Kidney (tissue), 14 donors: Measurements from ENCODE around the gene HBB. TPM values are rescaled to one million over a fixed set of nuclear protein-coding genes. Genes with fewer than 3 reads are reported as not detected.

Experiments
- DNase-seq, 5 donors: peaks; one replicate each; pipeline ENCODE4 v3.0.0-alpha.2; 2013 to 2020
- FAIRE-seq: peaks from 2 replicates; lab custom pipeline; 2012; peaks lifted over from hg19 to GRCh38; lab: Jason Lieb, UNC
- H3K27ac ChIP-seq, 2 donors: one replicate each; pipeline ENCODE4 v1.7.0; 2013; ENCODE audit warnings: low read depth in 2 of 2, low read length in 2 of 2, inconsistent platforms in 1 of 2
- H3K27me3 ChIP-seq: one replicate; pipeline ENCODE4 v1.7.1; 2013; ENCODE audit warnings: low read length, inconsistent platforms; ENCODE audit not compliant: control insufficient read depth, insufficient read depth
- H3K36me3 ChIP-seq, 3 donors: one replicate each; pipeline versions ENCODE4 v1.7.0 to v1.7.1; 2013; ENCODE audit warnings: low read length in 3 of 3, control low read depth in 1 of 3, inconsistent platforms in 1 of 3; ENCODE audit not compliant: insufficient read depth in 3 of 3, control insufficient read depth in 2 of 3
- H3K4me1 ChIP-seq, 3 donors: one replicate each; pipeline versions ENCODE4 v1.7.0 to v1.7.1; 2013; ENCODE audit warnings: low read length in 3 of 3, inconsistent platforms in 1 of 3, low read depth in 1 of 3; ENCODE audit not compliant: control insufficient read depth in 2 of 3, insufficient read depth in 2 of 3
- H3K4me3 ChIP-seq, 3 donors: one replicate each; pipeline versions ENCODE4 v1.7.0 to v1.8.1; 2013; ENCODE audit warnings: low read length in 3 of 3, control low read depth in 1 of 3, inconsistent platforms in 1 of 3
- H3K9ac ChIP-seq, 3 donors: one replicate each; pipeline versions ENCODE4 v1.7.0 to v1.7.1; 2013; ENCODE audit warnings: low read length in 3 of 3, control low read depth in 1 of 3, inconsistent platforms in 1 of 3
- H3K9me3 ChIP-seq, 3 donors: one replicate each; pipeline versions ENCODE4 v1.7.0 to v1.7.1; 2013; ENCODE audit warnings: low read length in 3 of 3, control low read depth in 1 of 3, inconsistent platforms in 1 of 3; ENCODE audit not compliant: control insufficient read depth in 2 of 3, insufficient read depth in 1 of 3
- CTCF ChIP-seq: IDR thresholded peaks from 3 replicates; pipeline ENCODE4 v1.5.1; 2012; ENCODE audit warnings: mild to moderate bottlenecking, moderate library complexity, borderline replicate concordance; ENCODE audit not compliant: insufficient read depth; ENCODE audit errors: extremely low read depth
- intact Hi-C: fragments of 100-400 bp; cut with DNase I; formaldehyde crosslinking; loops from one replicate; pipeline ENCODE4 v1.11.1; 2022
- polyA plus RNA-seq: library from polyadenylated mRNA; stranded (reverse); fragments of 350-450 nt; fragmentation: Illumina TruSeq; extraction: RNeasy Lipid Tissue Mini Kit (QIAGEN cat#74804); gene quantifications from one replicate; pipeline ENCODE4 v1.2.3, GENCODE V29; 2014; ENCODE audit warnings: low read depth, low replicate concordance; ENCODE audit not compliant: insufficient read depth
- total RNA-seq: library from RNA; stranded (reverse); fragmentation: NEBNext Ultra II Directional; extraction: Animal tissue kit (Norgen Biotek cat#: 25700); gene quantifications from one replicate; pipeline ENCODE4 v1.2.1, GENCODE V29; 2021
- donor health status: control.
- donor health status: control.
- donor health status: control.
- donor health status: control.
- donor health status: control.
- donor health status: DM: yes; HTN: yes; CAD: no.
- donor health status: Normal renal cell carcinoma (clear cell type).

The HBB gene
- total and polyA plus RNA-seq, 2 donors from 2014 or later, result 10.9 to 59.9 TPM

- no peaks in the 10 kb centered on the region for H3K27me3 ChIP-seq
- H3K27ac ChIP-seq, result no peak overlapping the region
- no peaks in the 10 kb centered on the region for H3K36me3 ChIP-seq
- intact Hi-C loops, result no loop called here
- no peaks in the 10 kb centered on the region for H3K4me1 ChIP-seq
- H3K9ac ChIP-seq, result no peak overlapping the region
- DNase-seq (no peak), FAIRE-seq (no peak)
- TF ChIP-seq CTCF, result no peak
- no peak overlapping the region for H3K4me3 ChIP-seq
- no peaks in the 10 kb centered on the region for H3K9me3 ChIP-seq
These were observed 40.2 kb upstream of the HBB start for GRCh38 chr11:5267033-5267563.

GRCh38 chr11:5266609-5267008 lies 39.7 kb upstream of the HBB start:
- Histone ChIP-seq H3K4me1 (no peaks in the 10 kb centered on the region), H3K9me3 (no peaks in the 10 kb centered on the region), H3K9ac (no peak overlapping the region), H3K36me3 (no peaks in the 10 kb centered on the region), H3K27ac (no peak overlapping the region), H3K27me3 (no peaks in the 10 kb centered on the region), H3K4me3 (no peak overlapping the region)
- DNase-seq (no peak), FAIRE-seq (no peak)
- TF ChIP-seq CTCF, result no peak
- intact Hi-C loops, result no loop called here

- no peak overlapping the region for H3K27ac ChIP-seq
- FAIRE-seq (no peak), DNase-seq (no peak)
- H3K9me3 ChIP-seq, result no peaks in the 10 kb centered on the region
- intact Hi-C loops, result no loop called here
- H3K36me3 ChIP-seq, result no peaks in the 10 kb centered on the region
- no peak overlapping the region for H3K9ac ChIP-seq
- no peak for TF ChIP-seq CTCF
- no peaks in the 10 kb centered on the region for H3K27me3 ChIP-seq
- no peaks in the 10 kb centered on the region for H3K4me1 ChIP-seq
- H3K4me3 ChIP-seq, result no peak overlapping the region
These were observed 39.0 kb upstream of the HBB start for GRCh38 chr11:5265832-5266231.
